Measurements from ENCODE around the gene DPH3. TPM values are rescaled to one million over a fixed set of nuclear protein-coding genes. Genes with fewer than 3 reads are reported as not detected.

DPH3 gene
- polyA plus RNA-seq, 1 of the 3 experiments (the other 2 are of a cell fraction), result 8.5 TPM

- TF ChIP-seq SIN3A (IDR thresholded peaks at IDR 0.05; ENCODE audit: borderline replicate concordance, low read depth, low read length) (no peak), TEAD4 (IDR thresholded peaks at IDR 0.05; ENCODE audit: borderline replicate concordance, insufficient read depth) (no peak), YY1 (IDR thresholded peaks at IDR 0.05; ENCODE audit: low read depth) (no peak), SMC3 (IDR thresholded peaks at IDR 0.05; ENCODE audit: low read depth, low read length) (no peak), ZBTB33 (IDR thresholded peaks at IDR 0.05; ENCODE audit: borderline replicate concordance, low read depth) (no peak), GABPA (IDR thresholded peaks at IDR 0.05; ENCODE audit: low read depth) (no peak), RFX5 (IDR thresholded peaks at IDR 0.05; ENCODE audit: low read length) (no peak)
- TF ChIP-seq, protein P1, sequence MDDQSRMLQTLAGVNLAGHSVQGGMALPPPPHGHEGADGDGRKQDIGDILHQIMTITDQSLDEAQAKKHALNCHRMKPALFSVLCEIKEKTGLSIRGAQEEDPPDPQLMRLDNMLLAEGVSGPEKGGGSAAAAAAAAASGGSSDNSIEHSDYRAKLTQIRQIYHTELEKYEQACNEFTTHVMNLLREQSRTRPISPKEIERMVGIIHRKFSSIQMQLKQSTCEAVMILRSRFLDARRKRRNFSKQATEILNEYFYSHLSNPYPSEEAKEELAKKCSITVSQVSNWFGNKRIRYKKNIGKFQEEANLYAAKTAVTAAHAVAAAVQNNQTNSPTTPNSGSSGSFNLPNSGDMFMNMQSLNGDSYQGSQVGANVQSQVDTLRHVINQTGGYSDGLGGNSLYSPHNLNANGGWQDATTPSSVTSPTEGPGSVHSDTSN (IDR thresholded peaks at IDR 0.05), result no peak
- TF ChIP-seq, protein P2, sequence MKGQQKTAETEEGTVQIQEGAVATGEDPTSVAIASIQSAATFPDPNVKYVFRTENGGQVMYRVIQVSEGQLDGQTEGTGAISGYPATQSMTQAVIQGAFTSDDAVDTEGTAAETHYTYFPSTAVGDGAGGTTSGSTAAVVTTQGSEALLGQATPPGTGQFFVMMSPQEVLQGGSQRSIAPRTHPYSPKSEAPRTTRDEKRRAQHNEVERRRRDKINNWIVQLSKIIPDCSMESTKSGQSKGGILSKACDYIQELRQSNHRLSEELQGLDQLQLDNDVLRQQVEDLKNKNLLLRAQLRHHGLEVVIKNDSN (IDR thresholded peaks at IDR 0.05; ENCODE audit: borderline replicate concordance, low read depth), result no peak
- TF ChIP-seq, protein P3, sequence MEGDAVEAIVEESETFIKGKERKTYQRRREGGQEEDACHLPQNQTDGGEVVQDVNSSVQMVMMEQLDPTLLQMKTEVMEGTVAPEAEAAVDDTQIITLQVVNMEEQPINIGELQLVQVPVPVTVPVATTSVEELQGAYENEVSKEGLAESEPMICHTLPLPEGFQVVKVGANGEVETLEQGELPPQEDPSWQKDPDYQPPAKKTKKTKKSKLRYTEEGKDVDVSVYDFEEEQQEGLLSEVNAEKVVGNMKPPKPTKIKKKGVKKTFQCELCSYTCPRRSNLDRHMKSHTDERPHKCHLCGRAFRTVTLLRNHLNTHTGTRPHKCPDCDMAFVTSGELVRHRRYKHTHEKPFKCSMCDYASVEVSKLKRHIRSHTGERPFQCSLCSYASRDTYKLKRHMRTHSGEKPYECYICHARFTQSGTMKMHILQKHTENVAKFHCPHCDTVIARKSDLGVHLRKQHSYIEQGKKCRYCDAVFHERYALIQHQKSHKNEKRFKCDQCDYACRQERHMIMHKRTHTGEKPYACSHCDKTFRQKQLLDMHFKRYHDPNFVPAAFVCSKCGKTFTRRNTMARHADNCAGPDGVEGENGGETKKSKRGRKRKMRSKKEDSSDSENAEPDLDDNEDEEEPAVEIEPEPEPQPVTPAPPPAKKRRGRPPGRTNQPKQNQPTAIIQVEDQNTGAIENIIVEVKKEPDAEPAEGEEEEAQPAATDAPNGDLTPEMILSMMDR (IDR thresholded peaks at IDR 0.05), result no peak
- TF ChIP-seq, protein P4, sequence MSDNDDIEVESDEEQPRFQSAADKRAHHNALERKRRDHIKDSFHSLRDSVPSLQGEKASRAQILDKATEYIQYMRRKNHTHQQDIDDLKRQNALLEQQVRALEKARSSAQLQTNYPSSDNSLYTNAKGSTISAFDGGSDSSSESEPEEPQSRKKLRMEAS (IDR thresholded peaks at IDR 0.05; ENCODE audit: low read depth), result no peak
Observed at GRCh38 chr3:16221990-16222389, 42.8 kb downstream of the DPH3 start (continued).

GRCh38 chr3:16219777-16220176, 45.0 kb downstream of the DPH3 start:
- H2AFZ ChIP-seq (ENCODE audit: low read depth), result no peak overlapping the region
- H3F3A ChIP-seq (replicated peaks; ENCODE audit: insufficient read depth), result no peaks in the 10 kb centered on the region
- H3K9me3 ChIP-seq, result no peaks in the 10 kb centered on the region
- H3K4me1 ChIP-seq (ENCODE audit: control insufficient read depth in 1 of 2, insufficient read depth in 2 of 2, low read depth in 1 of 2, low read length in 1 of 2), result peaks cover 0 to 5% of the 10 kb centered on the region in 2 experiments; a peak in 1 of 4 replicates
- H3K9ac ChIP-seq, result no peak overlapping the region
- ChIA-PET POLR2A (no interaction called here), CTCF (interaction anchor here (1.8 to 1.9 kb wide), 2 partner anchors 12 to 28 kb away, joined by 3 to 5 read pairs; no protein-coding TSS in a partner anchor)
- 100% methylated on average over 2 of the region's 3 CpGs for WGBS (ENCODE audit: low lambda C conversion rate)
- H3K36me3 ChIP-seq (replicated peaks in 1 of 2; ENCODE audit: control insufficient read depth in 1 of 2, insufficient read depth in 2 of 2, low read length in 1 of 2), result no peaks in the 10 kb centered on the region
- H3K9me2 ChIP-seq, result no peaks in the 10 kb centered on the region
- no peak overlapping the region for H3K27ac ChIP-seq (ENCODE audit: low read depth in 2 of 2, low read length in 1 of 2)
- H3K4me2 ChIP-seq, result no peak overlapping the region
- H4K20me1 ChIP-seq (ENCODE audit: insufficient read depth), result no peaks in the 10 kb centered on the region
- no peaks in the 10 kb centered on the region for H3K27me3 ChIP-seq (ENCODE audit: insufficient read depth)
- H3K79me2 ChIP-seq (ENCODE audit: insufficient read depth), result no peaks in the 10 kb centered on the region
- no peak overlapping the region for H3K4me3 ChIP-seq (ENCODE audit: low read depth in 2 of 2, low read length in 1 of 2)
- no peak for DNase-seq
- TF ChIP-seq MXI1 (IDR thresholded peaks at IDR 0.05; ENCODE audit: low read depth, low read length), result no peak
- no peak for TF ChIP-seq RAD21 (IDR thresholded peaks at IDR 0.05; ENCODE audit: low read length)
- TF ChIP-seq, protein P4 (IDR thresholded peaks at IDR 0.05; ENCODE audit: low read depth), result no peak
- TF ChIP-seq, protein P1 (IDR thresholded peaks at IDR 0.05), result no peak
- TF ChIP-seq NRF1 (IDR thresholded peaks at IDR 0.05; ENCODE audit: low read depth, low read length), result no peak
- TF ChIP-seq CHD2 (IDR thresholded peaks at IDR 0.05; ENCODE audit: low read length, partially characterized antibody), result no peak
- TF ChIP-seq, protein P5, sequence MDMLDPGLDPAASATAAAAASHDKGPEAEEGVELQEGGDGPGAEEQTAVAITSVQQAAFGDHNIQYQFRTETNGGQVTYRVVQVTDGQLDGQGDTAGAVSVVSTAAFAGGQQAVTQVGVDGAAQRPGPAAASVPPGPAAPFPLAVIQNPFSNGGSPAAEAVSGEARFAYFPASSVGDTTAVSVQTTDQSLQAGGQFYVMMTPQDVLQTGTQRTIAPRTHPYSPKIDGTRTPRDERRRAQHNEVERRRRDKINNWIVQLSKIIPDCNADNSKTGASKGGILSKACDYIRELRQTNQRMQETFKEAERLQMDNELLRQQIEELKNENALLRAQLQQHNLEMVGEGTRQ (IDR thresholded peaks at IDR 0.05; ENCODE audit: borderline replicate concordance, low read depth, low read length), result no peak
- TF ChIP-seq EP300 (IDR thresholded peaks at IDR 0.05; ENCODE audit: borderline replicate concordance in 1 of 2, low read depth in 1 of 2, low read length in 1 of 2), result no peak
- TF ChIP-seq NFIC (IDR thresholded peaks at IDR 0.05; ENCODE audit: borderline replicate concordance), result no peak
- no peak for TF ChIP-seq GATA2 (CRISPR knock-in tag; IDR thresholded peaks at IDR 0.05)
- TF ChIP-seq ZBTB33 (IDR thresholded peaks at IDR 0.05; ENCODE audit: borderline replicate concordance, low read depth), result no peak
- TF ChIP-seq TCF12 (IDR thresholded peaks at IDR 0.05), result no peak
- no peak for TF ChIP-seq GABPA (IDR thresholded peaks at IDR 0.05; ENCODE audit: low read depth)
- TF ChIP-seq SMC3 (IDR thresholded peaks at IDR 0.05; ENCODE audit: low read depth, low read length), result no peak

All from SK-N-SH (cell line).